Measurements from ENCODE around the gene SUPT3H. TPM values are rescaled to one million over a fixed set of nuclear protein-coding genes. Genes with fewer than 3 reads are reported as not detected.
"Not testable (repeated sequence)": the region's sequence is repeated elsewhere in the genome, so short reads cannot be mapped to it uniquely, and the experiment has no call there.

SUPT3H gene
- total RNA-seq, 2 donors from 2014 or later, result 5.3 to 9.6 TPM

GRCh38 chr6:45074439-45074838 lies 303.3 kb downstream of the SUPT3H start:
- Mint-ChIP-seq H3K4me1 (ENCODE audit: low read depth in 2 of 2) (peaks cover 0 to 6% of the 10 kb centered on the region in 2 donors), H3K4me3 (no peak overlapping the region), H3K9me3 (peaks cover 4% of the 10 kb centered on the region), H3K27me3 (no peaks in the 10 kb centered on the region), H3K36me3 (peaks cover 16% of the 10 kb centered on the region), H3K27ac (no peak overlapping the region)
- no peak for ATAC-seq
- DNase-seq (ENCODE audit: low spot score), result no peak

- Mint-ChIP-seq H3K4me3 (no peak overlapping the region), H3K27ac (no peak overlapping the region), H3K36me3 (peaks cover 14% of the 10 kb centered on the region), H3K4me1 (ENCODE audit: low read depth in 2 of 2) (peaks cover 0 to 6% of the 10 kb centered on the region in 2 donors), H3K9me3 (peaks cover 4% of the 10 kb centered on the region), H3K27me3 (no peaks in the 10 kb centered on the region)
- ATAC-seq, result no peak
- no peak for DNase-seq (ENCODE audit: low spot score)
These were observed 304.0 kb downstream of the SUPT3H start for GRCh38 chr6:45073771-45074170.

DNA sequence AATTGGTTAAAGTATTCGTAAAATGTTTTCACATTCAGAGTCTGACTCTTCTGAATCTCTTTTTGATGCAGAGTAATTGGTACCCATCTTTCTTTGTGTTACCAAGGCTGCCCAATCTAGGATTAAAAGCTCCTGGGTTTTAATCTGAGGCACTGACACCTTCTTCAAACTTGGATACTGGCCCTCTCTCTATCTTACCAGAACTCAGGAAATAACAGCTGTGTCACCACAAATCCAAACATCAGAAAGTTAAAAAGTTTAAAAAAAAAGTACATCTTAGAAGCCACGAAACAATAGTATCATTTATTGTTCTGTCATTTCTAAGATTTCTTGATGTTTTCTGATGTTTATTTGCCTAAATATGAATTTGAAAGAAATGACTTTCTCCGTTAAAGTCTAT lies 305.1 kb downstream of the SUPT3H start:
- Mint-ChIP-seq H3K27ac (no peak overlapping the region), H3K27me3 (no peaks in the 10 kb centered on the region), H3K36me3 (peaks cover 3% of the 10 kb centered on the region), H3K4me1 (ENCODE audit: low read depth in 2 of 2) (peaks cover 0 to 6% of the 10 kb centered on the region in 2 donors), H3K9me3 (no peaks in the 10 kb centered on the region), H3K4me3 (no peak overlapping the region)
- no peak for ATAC-seq
- DNase-seq (ENCODE audit: low spot score), result no peak

DNA sequence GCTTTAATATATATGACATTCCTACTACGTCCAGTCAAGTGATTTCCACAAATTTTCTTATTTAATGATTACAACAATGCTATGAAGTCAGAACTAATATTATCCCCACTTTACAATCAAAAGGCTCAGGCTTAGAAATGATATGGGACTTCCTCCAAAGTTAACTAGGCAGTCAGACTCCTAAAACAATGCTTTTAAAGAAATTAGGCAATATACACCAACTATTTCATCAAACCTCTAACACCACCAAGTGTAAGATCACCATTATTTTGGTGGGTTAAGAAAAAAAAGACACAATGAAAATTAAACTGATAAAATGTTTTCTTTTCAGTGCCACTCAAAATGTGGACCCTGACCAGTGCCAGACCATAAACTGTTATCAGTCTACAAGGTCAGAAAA lies 305.7 kb downstream of the SUPT3H start:
- no peaks in the 10 kb centered on the region for H3K27me3 Mint-ChIP-seq
- H3K27ac Mint-ChIP-seq, result no peak overlapping the region
- H3K9me3 Mint-ChIP-seq, result no peaks in the 10 kb centered on the region
- peaks cover 0 to 6% of the 10 kb centered on the region in 2 donors for H3K4me1 Mint-ChIP-seq (ENCODE audit: low read depth in 2 of 2)
- H3K36me3 Mint-ChIP-seq, result no peaks in the 10 kb centered on the region
- ATAC-seq (no peak), DNase-seq (ENCODE audit: low spot score) (no peak)
- H3K4me3 Mint-ChIP-seq, result no peak overlapping the region

DNA sequence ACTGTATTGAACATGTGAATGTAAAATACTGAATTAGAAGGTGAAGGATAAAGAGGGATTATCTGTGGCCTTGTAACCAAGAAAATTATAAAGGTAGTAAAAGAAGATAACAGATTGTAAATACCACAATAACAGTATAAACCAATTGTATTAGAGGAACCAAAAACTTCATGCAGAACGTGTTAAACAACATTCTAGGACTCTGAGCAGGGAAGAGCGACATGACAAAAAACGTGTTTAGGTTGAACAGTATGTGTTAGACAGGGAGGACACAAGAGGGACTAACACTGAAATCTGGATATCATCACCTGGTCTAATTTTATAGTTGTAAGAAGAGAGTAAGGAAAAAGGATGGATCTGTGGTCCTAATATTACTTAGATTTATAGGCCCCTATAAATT lies 308.6 kb downstream of the SUPT3H start:
- ATAC-seq (no peak), DNase-seq (ENCODE audit: low spot score) (no peak)
- no peak overlapping the region for H3K27ac Mint-ChIP-seq
- H3K36me3 Mint-ChIP-seq, result no peaks in the 10 kb centered on the region
- no peaks in the 10 kb centered on the region for H3K9me3 Mint-ChIP-seq
- no peaks in the 10 kb centered on the region for H3K27me3 Mint-ChIP-seq
- peaks cover 0 to 6% of the 10 kb centered on the region in 2 donors for H3K4me1 Mint-ChIP-seq (ENCODE audit: low read depth in 2 of 2)
- no peak overlapping the region for H3K4me3 Mint-ChIP-seq

- ATAC-seq; H3K9me3 Mint-ChIP-seq; DNase-seq (ENCODE audit: low spot score); H3K4me3 Mint-ChIP-seq; H3K27ac Mint-ChIP-seq; H3K27me3 Mint-ChIP-seq; H3K36me3 Mint-ChIP-seq; H3K4me1 Mint-ChIP-seq (ENCODE audit: low read depth in 2 of 2): not testable (repeated sequence)
These were observed 310.3 kb downstream of the SUPT3H start for GRCh38 chr6:45067446-45067845.

GRCh38 chr6:45062659-45063058 lies 315.1 kb downstream of the SUPT3H start:
- not testable (repeated sequence) for H3K27me3 Mint-ChIP-seq; H3K4me1 Mint-ChIP-seq (ENCODE audit: low read depth in 2 of 2); H3K4me3 Mint-ChIP-seq; H3K27ac Mint-ChIP-seq; H3K9me3 Mint-ChIP-seq; ATAC-seq; DNase-seq (ENCODE audit: low spot score)
- H3K36me3 Mint-ChIP-seq, result peaks cover 14% of the 10 kb centered on the region

DNA sequence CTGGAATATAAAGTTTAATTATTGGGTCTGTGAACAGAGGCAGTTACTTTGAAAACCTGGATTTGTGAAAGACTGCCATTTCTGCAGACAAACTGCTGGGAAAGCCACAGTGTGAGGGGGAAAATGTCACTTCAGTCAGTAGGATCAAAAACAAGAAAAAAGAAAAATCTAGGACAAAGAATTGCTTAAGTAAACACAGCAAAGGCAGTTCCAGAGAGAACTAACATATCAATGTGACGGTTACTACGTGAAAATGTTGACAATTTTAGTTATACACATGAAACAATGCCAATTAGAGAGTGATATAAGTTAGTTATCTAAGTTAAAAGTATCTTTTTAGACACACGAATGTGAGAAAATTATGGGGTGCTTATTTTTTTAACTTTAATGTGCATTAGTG lies 320.0 kb downstream of the SUPT3H start:
- ATAC-seq, result no peak

GRCh38 chr6:45054610-45055009 lies 323.1 kb downstream of the SUPT3H start:
- H3K27me3 Mint-ChIP-seq, result peaks cover 0 to 4% of the 10 kb centered on the region in 2 donors
- no peaks in the 10 kb centered on the region for H3K9me3 Mint-ChIP-seq
- no peak overlapping the region for H3K4me3 Mint-ChIP-seq
- no peak overlapping the region for H3K27ac Mint-ChIP-seq
- no peaks in the 10 kb centered on the region for H3K4me1 Mint-ChIP-seq (ENCODE audit: low read depth in 2 of 2)
- no peak for DNase-seq (ENCODE audit: low spot score)
- peaks cover 4% of the 10 kb centered on the region for H3K36me3 Mint-ChIP-seq
- no peak for ATAC-seq

More for the DNA sequence above, 320.0 kb downstream of the SUPT3H start:
- Mint-ChIP-seq H3K4me3 (no peak overlapping the region), H3K4me1 (ENCODE audit: low read depth in 2 of 2) (no peaks in the 10 kb centered on the region), H3K27ac (no peak overlapping the region), H3K9me3 (peaks cover 4% of the 10 kb centered on the region), H3K36me3 (peaks cover 14% of the 10 kb centered on the region), H3K27me3 (peaks cover 0 to 4% of the 10 kb centered on the region in 2 donors)
- no peak for DNase-seq (ENCODE audit: low spot score)

DNA sequence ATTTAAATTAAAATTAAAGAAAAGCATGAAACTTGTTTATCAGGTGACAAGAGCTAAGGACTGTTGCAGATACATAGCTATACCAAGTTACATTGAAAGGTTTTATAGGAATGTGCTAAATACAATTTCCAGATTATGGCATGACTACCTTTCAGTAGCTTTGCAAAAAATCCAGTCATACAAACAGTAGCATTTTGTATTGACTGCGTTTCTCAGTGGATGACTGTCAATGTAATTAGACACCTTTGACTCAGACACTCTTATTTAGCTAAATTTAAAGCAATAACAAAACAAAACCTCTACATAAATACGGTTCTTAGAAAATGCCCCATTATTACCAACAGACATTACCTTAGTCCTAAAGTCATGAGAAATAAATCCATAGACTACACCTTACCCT lies 325.4 kb downstream of the SUPT3H start:
- H3K4me3 Mint-ChIP-seq, result no peak overlapping the region
- no peaks in the 10 kb centered on the region for H3K9me3 Mint-ChIP-seq
- H3K36me3 Mint-ChIP-seq, result no peaks in the 10 kb centered on the region
- peaks cover 0 to 4% of the 10 kb centered on the region in 2 donors for H3K27me3 Mint-ChIP-seq
- H3K27ac Mint-ChIP-seq, result no peak overlapping the region
- H3K4me1 Mint-ChIP-seq (ENCODE audit: low read depth in 2 of 2), result peaks cover 3 to 7% of the 10 kb centered on the region in 2 donors
- ATAC-seq (no peak), DNase-seq (ENCODE audit: low spot score) (no peak)

DNA sequence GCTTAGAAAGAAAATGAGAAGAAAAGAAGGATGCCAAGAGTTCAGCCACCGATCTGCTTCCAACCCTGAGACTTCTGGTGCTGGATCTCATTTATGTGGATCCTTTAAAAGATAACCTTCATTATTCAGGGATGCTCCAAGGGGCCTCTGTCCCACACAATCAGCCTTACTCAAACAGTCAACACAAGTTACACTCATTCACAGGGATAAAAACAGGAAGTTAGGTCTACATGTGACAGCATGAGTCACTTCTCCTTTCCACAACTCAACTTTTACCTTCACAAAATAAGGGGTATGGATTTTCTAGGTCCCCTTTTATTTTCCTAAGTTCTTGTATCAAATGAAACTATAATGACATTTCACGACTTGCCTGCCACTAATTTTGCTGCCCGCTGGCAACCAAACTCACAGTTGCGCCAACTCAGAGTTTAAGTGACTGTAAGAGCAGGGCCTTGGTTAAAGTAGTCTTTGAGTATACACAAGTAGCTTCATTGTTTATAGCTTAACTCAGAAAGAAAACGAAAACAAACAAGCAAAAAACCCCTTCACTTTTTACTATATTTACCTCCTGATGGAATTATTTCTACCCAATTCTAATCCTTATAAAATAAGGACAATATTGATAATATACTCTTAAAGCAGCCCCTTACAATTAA lies 328.4 kb downstream of the SUPT3H start:
- no peaks in the 10 kb centered on the region for H3K9me3 Mint-ChIP-seq
- ATAC-seq (no peak), DNase-seq (ENCODE audit: low spot score) (no peak)
- no peak overlapping the region for H3K27ac Mint-ChIP-seq
- H3K27me3 Mint-ChIP-seq, result no peaks in the 10 kb centered on the region
- no peaks in the 10 kb centered on the region for H3K36me3 Mint-ChIP-seq
- no peak overlapping the region for H3K4me3 Mint-ChIP-seq
- peaks cover 5 to 7% of the 10 kb centered on the region in 2 donors for H3K4me1 Mint-ChIP-seq (ENCODE audit: low read depth in 2 of 2)

DNA sequence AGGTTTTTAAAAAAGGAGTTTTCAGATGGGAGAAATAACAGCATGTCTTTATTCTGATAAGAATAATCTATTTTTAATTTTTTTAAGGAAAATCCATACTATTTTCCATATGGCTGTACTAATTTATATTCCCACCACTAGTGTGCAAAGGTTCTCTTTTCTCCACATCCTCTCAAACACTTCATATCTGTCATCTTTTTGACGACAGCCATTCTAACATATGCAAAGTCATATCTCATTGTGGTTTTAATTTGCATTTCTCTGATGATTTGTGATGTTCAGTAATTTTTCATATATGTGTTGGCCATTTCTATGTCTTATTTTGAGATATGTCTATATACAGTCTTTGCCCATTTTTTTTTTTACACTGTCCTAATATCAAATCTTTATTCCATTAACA lies 330.2 kb downstream of the SUPT3H start:
- peaks cover 5 to 7% of the 10 kb centered on the region in 2 donors for H3K4me1 Mint-ChIP-seq (ENCODE audit: low read depth in 2 of 2)
- no peak overlapping the region for H3K4me3 Mint-ChIP-seq
- no peak for ATAC-seq
- H3K27ac Mint-ChIP-seq, result no peak overlapping the region
- no peak for DNase-seq (ENCODE audit: low spot score)
- H3K36me3 Mint-ChIP-seq, result no peaks in the 10 kb centered on the region
- H3K9me3 Mint-ChIP-seq, result no peaks in the 10 kb centered on the region
- H3K27me3 Mint-ChIP-seq, result no peaks in the 10 kb centered on the region

- no peaks in the 10 kb centered on the region for H3K9me3 Mint-ChIP-seq
- DNase-seq (ENCODE audit: low spot score) (no peak), ATAC-seq (no peak)
- H3K36me3 Mint-ChIP-seq, result no peaks in the 10 kb centered on the region
- peaks cover 5 to 7% of the 10 kb centered on the region in 2 donors for H3K4me1 Mint-ChIP-seq (ENCODE audit: low read depth in 2 of 2)
- no peaks in the 10 kb centered on the region for H3K27me3 Mint-ChIP-seq
- H3K4me3 Mint-ChIP-seq, result no peak overlapping the region
- H3K27ac Mint-ChIP-seq, result no peak overlapping the region
These were observed 332.5 kb downstream of the SUPT3H start for GRCh38 chr6:45045253-45045601.

DNA sequence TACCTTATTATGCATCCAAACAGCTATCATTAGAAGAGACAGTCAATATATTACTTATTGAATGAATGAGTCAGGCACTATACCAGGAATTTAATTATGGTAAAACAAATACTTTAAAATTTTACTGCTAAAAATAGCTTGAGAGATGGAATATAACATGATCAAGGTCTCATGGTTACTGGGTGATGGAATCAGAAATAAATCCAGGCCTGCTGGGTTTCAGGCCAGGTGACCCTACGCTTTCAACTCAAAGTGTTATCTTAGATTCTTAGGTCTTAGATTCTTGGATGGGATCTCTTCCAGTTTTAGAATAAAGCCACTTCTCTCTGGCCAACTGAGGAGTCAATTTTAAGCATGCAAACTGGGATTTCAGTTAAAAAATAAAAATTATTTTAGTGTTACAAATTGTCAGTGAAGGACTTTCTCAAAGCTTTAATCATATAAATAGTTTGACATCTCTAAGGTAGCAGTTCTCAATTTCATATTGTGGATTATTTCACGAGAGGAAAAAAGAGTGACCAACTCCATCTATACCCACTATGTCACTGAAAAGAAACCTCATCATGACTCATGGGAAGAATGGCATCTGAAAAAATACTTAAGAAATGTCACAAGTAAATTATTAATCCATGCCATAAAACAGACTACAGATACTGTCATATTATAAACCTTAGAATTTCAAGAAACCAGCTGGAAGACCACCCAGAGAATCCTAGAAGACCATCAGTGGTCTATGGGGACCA lies 333.1 kb downstream of the SUPT3H start:
- Mint-ChIP-seq H3K4me1 (ENCODE audit: low read depth in 2 of 2) (peaks cover 5 to 7% of the 10 kb centered on the region in 2 donors), H3K9me3 (no peaks in the 10 kb centered on the region), H3K4me3 (no peak overlapping the region), H3K27ac (no peak overlapping the region), H3K36me3 (no peaks in the 10 kb centered on the region), H3K27me3 (no peaks in the 10 kb centered on the region)
- DNase-seq (ENCODE audit: low spot score), result no peak
- no peak for ATAC-seq
